H4 (cell line): Measurements from ENCODE around the gene SEC62. TPM values are rescaled to one million over a fixed set of nuclear protein-coding genes. Genes with fewer than 3 reads are reported as not detected.

ENCODE experiments used
- DNase-seq: peaks from one replicate; pipeline ENCODE4 v3.0.0-alpha.2; 2015; ENCODE audit warnings: low spot score
- total RNA-seq: library from RNA; depleted of rRNA; stranded (reverse); fragments of >200 nt; shearing (Covaris generic); gene quantifications from 2 replicates; pipeline ENCODE4 v1.2.3, GENCODE V29; 2014

The SEC62 gene
- total RNA-seq, 1 experiment from 2014 or later = 25.7 TPM

- peak; percentile 16 for DNase-seq
These were observed 626 bp downstream of the SEC62 start for GRCh38 chr3:169966951-169967915.

- DNase-seq = no peak
These were observed 1.7 kb downstream of the SEC62 start for GRCh38 chr3:169968224-169968885.

- DNase-seq = no peak
These were observed 2.8 kb downstream of the SEC62 start for GRCh38 chr3:169969174-169970095.

GRCh38 chr3:169970847-169971246 lies 4.2 kb downstream of the SEC62 start:
- no peak for DNase-seq

GRCh38 chr3:169971522-169971921 lies 4.9 kb downstream of the SEC62 start:
- DNase-seq = no peak

- DNase-seq = no peak
These were observed 13.4 kb downstream of the SEC62 start for GRCh38 chr3:169980055-169980454.

- DNase-seq = no peak
These were observed 17.7 kb downstream of the SEC62 start for GRCh38 chr3:169984292-169984691.

- no peak for DNase-seq
These were observed 23.8 kb downstream of the SEC62 start for GRCh38 chr3:169990431-169990830.

GRCh38 chr3:169992156-169992555 lies 25.5 kb downstream of the SEC62 start:
- DNase-seq = no peak

- DNase-seq = no peak
These were observed 26.2 kb downstream of the SEC62 start for GRCh38 chr3:169992781-169993180.

GRCh38 chr3:169993761-169994160 lies 27.2 kb downstream of the SEC62 start:
- no peak for DNase-seq

- DNase-seq = no peak
These were observed 29.5 kb downstream of the SEC62 start for GRCh38 chr3:169996063-169996462.

GRCh38 chr3:169998668-169999131 lies 32.1 kb downstream of the SEC62 start:
- no peak for DNase-seq

GRCh38 chr3:169999433-169999832 lies 32.8 kb downstream of the SEC62 start:
- no peak for DNase-seq

GRCh38 chr3:170000051-170000450 lies 33.4 kb downstream of the SEC62 start:
- no peak for DNase-seq

- DNase-seq = no peak
These were observed 35.6 kb downstream of the SEC62 start for GRCh38 chr3:170002231-170002630.

GRCh38 chr3:170002879-170003278 lies 36.3 kb downstream of the SEC62 start:
- no peak for DNase-seq

- DNase-seq = no peak
These were observed 37.3 kb downstream of the SEC62 start for GRCh38 chr3:170003881-170004356.

- peak; percentile 41 for DNase-seq
These were observed 40.5 kb downstream of the SEC62 start for GRCh38 chr3:170007031-170007663.

GRCh38 chr3:170010498-170010897 lies 43.9 kb downstream of the SEC62 start:
- DNase-seq = no peak
